Stimulated activated CD8-positive, alpha-beta memory T cell treated with anti-CD3 and anti-CD28 coated beads, Interleukin-7, amount 100 ng/mL, for 4 hours (primary cell): ENCODE measurements around the gene PIP4K2A.

Source experiments
- DNase-seq, 2 donors: peaks; one replicate each; pipeline ENCODE4 v3.0.0-alpha.2; 2020; ENCODE audit warnings: low read depth in 2 of 2

Gene PIP4K2A

GRCh38 chr10:22620140-22620857, 94.1 kb downstream of the PIP4K2A start:
- no peak for DNase-seq

DNA sequence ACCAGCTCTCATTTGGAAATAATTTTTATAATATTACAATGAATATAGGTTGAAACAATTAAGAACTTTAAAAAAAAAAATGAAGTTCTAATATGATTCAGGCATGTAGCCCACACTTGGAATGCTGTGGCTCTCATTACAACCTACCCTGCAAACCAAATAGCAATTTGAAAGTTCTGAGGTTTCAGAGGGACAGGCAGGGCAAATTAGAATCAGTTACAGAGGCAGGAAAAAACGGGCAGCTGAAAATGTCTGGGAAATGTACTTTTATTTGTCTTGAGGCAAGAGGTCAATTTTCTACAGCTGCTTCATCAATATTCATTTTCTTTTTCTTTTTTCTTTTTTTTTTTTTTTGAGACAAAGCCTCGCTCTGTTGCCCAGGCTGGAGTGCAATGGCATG, 95.3 kb downstream of the PIP4K2A start:
- no peak for DNase-seq

DNA sequence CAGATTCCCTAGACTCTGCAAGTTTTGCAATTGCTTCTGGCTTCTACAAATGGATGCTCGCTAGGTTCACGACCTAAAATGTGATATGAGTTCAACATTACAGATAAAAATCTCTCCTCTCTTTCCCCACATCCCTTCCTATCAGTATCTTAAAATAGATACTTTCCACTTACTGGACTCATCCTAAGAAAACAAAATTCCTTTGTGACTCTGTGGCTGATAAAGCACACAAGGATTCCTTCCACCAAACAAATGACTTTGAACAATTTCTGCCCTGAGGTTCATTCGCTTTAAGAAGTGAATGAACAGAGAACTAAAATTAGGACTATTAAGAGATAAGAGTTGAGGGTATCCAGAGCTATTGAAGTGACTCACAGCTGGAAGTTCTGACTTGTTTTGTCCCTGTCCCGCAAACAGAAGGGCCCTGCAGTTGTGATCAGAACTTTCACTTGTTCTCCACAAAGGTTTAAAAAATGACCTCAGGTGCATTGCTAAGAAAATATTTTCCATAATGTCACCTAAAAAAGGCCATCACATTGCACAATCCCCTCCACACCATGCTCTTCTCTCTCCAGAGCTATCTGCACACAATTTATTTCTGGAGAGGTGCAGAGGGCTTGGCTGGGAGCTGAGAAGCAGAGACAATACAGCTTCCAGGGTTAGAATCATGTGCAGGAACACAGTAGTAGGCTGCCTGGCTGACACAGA, 96.1 kb downstream of the PIP4K2A start:
- DNase-seq, result no peak

GRCh38 chr10:22617516-22617915, 96.9 kb downstream of the PIP4K2A start:
- no peak for DNase-seq

GRCh38 chr10:22617051-22617450, 97.3 kb downstream of the PIP4K2A start:
- no peak for DNase-seq

- DNase-seq, result peak in 1 of 2 donors; percentile 19
These were observed 98.4 kb downstream of the PIP4K2A start for GRCh38 chr10:22615819-22616499.

DNA sequence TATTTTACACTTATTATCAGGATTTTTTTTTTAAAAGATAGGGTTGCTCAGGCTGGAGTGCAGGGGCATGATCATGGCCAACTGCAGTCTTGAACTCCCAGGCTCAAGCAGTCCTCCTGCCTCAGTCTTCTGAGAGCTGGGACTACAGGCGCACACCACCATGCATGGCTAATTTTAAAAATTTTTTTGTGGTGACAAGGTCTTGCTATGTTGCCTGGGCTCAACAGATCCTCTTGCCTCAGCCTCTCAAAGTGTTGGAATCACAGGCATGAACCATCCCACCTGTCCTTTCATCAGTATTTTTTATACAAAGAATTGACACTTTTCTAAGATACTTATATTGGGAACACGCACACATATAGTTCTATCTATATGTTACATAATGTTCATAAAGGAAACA, 99.3 kb downstream of the PIP4K2A start:
- no peak for DNase-seq

GRCh38 chr10:22613011-22613410, 101.4 kb downstream of the PIP4K2A start:
- DNase-seq, result no peak

DNA sequence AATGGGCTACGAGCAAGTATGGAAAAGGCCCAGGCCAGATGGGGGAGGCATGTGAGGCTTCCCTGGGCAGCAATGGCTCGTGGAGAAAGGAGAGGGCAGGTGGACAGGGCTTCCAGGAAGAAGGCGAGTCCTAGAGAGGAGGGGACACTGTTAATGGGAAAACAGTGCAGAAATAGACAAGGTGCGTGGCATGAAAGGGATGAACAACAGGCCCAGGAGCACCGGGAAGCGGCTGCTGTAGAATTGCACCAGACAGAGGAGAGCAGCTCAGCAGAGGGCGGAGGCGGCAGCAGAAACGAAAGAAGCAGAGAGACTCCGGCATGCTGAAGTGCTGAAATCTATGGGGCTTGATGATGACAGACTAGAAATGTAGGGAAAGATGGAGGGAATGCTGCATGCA, 102.1 kb downstream of the PIP4K2A start:
- DNase-seq, result no peak

DNA sequence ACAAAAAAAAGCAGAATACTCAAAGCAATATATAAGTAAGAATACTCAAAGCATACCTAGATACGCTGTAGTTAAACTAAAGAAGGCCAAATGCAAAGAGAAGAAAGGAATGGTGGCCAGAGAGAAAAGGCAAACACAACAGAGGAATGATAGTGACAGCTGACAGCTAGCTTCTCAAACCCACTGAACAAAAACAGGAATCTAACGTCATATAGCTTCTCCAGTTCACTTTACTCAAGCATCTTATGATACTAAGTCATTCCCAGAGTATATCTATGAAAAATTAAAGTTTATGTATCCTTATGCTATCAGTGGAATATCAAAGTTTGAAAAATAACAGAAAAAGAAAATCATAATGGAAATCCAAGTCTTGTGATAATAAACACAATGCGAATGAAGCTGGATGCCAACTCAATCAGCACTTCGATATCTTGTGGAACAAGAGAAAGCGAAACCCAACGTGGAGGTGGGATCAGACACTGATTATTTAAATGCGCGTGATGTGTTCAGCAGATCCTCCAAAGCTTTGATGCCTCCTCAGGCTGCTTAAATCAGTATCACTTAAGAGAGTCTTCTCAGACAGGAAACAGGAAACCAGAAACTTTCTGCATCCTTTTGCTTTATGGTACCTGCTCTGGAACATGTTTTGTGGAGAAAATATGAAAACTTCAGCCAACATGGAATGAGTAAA, 102.8 kb downstream of the PIP4K2A start:
- peak; percentile 45 to 66 for DNase-seq

DNA sequence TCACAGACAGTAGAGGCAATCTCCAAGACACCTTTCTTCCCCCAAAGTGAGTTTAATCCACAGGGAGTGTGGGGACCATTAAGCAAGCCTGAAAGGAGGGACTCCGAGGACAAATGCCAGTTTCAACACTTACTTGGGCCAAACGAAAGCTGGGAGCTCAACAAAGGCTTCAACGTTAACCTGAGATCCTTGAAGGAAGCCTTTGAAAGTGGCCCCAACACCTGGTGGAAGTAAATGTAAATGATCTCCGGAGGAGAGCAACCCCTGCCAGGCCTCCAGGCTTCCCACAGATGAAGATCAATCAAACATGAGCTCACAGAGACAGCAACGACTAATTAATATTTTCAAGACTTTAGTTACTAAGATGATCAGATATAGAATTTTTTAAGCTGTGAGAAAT, 103.8 kb downstream of the PIP4K2A start:
- no peak for DNase-seq

DNA sequence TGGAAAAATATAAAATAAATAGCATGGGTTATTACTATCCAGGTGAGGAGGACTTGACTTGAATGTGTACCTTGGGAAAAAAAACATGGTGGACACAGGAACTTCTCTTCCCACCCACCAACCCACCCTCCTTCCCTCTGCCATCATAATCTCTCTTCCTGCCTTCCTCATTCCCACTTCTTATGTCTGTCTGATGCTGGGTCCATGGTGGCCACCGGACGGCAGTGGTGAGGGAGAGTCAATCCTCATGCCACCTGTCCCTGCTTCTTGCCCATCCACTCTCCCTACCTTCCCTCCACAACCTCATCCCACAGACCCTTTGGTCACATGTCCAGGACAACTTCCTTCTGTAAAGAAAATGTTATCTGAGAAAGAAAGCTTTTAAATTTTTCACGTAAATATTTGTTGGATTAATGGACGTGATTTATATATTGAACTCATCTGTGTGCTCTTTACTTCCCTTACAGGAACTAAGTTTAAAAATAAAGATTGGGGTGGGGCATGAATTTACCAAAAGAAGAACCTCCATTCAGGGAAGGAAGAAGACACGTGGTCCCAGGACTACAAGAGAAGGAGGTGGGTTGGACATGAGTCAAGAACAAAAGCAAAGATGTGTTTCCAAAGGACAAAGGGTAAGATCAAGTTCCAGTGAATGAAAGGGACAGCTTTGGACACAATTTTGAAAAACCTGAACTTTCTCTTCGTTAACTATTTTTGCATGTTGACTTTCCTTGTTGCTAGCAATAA, 104.5 kb downstream of the PIP4K2A start:
- no peak for DNase-seq

DNA sequence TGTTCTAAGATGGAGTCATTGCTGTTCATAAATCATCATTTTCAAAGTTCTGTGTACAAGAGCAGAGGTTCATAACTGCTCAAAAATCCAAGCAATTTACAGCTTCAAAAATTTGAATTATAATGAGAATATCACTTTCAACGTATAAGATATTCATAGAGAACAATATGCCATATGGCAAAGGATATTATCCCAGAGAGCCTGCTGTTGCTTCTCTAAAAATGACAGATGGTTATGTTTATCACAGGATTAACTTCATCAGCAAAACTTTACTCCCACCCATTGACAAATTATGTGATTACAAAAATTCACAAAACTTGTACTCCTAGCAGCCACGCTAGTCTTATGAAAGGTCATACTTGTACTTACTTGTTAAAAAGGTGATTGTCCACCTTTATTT, 105.1 kb downstream of the PIP4K2A start:
- no peak for DNase-seq

- DNase-seq, result no peak
These were observed 107.1 kb downstream of the PIP4K2A start for GRCh38 chr10:22607261-22607660.

GRCh38 chr10:22606164-22606614, 108.2 kb downstream of the PIP4K2A start:
- DNase-seq, result peak in 1 of 2 donors; percentile 30

- DNase-seq, result no peak
These were observed 109.2 kb downstream of the PIP4K2A start for GRCh38 chr10:22605168-22605567.

DNA sequence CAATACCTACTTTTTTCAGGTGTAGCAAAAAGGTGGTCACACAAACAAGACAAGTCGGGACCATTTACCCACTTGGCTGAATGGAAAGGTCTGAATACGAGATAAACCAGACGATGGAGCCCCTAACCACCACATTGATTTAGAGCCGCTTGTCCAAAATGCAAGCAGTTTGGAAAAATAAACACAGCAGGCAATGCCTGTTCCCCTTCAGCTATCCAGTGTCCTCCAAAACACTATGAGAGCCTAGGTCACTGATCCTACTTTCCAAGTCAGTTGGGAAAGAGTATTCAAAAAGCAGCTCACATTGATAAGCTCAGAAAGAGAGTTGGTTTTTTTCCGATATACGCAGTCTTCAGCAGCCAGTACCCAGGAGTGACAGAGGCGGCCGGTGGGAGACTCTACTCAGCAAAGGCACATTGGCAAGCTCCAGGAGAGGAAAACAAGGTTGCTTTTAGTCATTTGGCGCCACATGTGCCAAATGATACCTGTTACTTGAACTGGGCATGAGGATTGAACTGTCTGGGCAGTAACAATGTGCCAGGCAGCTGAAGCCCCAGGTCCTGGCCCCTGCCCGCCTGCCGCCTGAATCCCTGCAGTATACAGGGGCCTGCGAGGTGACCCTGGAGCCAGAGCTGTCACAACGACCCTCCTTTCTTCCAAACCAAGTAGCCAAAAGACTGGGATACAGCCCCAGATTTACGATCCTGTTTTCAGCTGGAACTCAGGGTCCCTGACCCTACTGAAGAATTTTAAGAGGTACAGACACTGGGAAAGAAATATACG, 109.8 kb downstream of the PIP4K2A start:
- DNase-seq, result no peak

GRCh38 chr10:22603581-22603980, 110.8 kb downstream of the PIP4K2A start:
- no peak for DNase-seq

DNA sequence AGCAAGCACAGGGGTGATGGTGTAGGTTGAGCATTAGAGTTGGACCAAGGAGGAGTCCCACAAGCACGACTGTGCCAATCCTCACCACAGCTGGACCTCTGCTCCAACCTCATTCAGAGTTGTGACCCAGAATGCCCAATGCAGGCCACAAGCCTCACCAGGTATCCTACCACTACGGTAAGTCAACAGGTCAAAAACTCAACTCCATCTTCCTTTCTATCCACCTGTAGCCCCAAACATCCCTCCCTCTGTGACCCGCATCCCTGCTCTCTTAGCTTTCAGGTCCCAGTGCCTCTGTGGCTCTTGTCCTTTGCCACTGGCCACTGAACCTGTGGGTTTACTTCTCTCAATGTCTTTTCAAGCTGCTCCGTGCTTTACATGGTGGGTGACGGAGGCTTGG, 112.8 kb downstream of the PIP4K2A start:
- no peak for DNase-seq

- DNase-seq, result no peak
These were observed 114.6 kb downstream of the PIP4K2A start for GRCh38 chr10:22599636-22600228.
